Measurements from ENCODE around the gene RPTOR.
"Not testable (repeated sequence)": the region's sequence is repeated elsewhere in the genome, so short reads cannot be mapped to it uniquely, and the experiment has no call there.

RPTOR gene

DNA sequence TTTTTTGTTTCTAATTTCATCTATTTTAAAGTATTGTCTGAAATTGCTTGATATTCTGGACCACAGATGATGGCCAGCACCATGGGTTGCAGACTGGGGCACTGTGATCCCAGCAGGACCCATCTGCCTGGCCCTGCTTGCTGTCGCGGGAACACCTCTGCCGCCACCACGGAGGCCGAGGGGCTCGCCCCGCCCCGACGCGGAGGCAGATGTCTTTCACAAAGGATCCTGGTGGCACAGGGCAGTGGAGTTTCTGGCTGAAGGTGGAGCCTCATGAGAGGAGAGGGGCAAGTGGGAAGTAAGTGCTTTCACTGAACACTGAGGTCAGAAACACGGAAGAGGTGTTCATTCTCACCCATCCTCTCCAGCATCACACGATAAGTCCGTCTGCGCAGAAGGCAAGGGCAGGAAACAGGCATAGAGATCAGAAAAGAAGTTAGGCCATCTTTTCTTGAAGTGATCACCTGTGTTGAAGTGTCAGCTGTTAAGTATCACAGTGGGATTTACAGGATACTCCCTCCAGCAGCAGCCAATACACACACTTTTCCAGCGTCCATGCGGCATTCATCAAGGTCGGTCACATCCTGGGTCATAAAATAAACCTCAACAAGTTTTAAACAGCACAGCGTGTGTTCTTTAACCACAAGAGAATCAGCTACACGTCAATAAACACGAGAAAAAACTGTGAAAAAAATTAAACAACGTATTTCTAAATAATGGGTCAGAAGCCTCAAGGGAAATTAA, 194.5 kb downstream of the RPTOR start:
- Histone ChIP-seq H3K36me3 (ENCODE audit: control insufficient read depth, insufficient read depth, low read length) (no peaks in the 10 kb centered on the region), H3K4me1 (ENCODE audit: control insufficient read depth, insufficient read depth, low read length) (no peaks in the 10 kb centered on the region), H3K27me3 (ENCODE audit: control insufficient read depth, insufficient read depth, low read length) (no peaks in the 10 kb centered on the region), H3K9me3 (ENCODE audit: control insufficient read depth, low read length) (no peaks in the 10 kb centered on the region), H3K4me3 (ENCODE audit: low read length) (no peak overlapping the region), H3K9ac (ENCODE audit: low read length) (no peak overlapping the region)

DNA sequence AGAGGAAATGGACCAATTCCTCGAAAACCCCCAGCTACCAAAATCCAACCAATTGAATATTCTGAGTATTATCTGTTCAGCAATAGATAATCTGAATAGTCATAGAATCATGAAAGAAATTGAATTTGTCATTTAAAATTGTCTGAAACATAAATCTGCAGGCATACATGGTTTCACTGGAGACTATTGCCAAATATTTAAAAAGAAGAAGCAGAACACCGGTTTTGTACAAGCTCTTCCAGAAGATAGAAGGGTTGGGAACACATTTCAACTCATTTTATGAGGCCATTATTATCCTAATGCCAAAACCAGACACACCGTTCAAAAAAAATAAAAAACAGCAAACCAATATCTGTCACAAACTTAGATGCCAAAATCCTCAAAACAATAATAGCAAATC, 195.5 kb downstream of the RPTOR start:
- no peak overlapping the region for H3K4me3 ChIP-seq (ENCODE audit: low read length)
- no peaks in the 10 kb centered on the region for H3K36me3 ChIP-seq (ENCODE audit: control insufficient read depth, insufficient read depth, low read length)
- no peaks in the 10 kb centered on the region for H3K27me3 ChIP-seq (ENCODE audit: control insufficient read depth, insufficient read depth, low read length)
- no peaks in the 10 kb centered on the region for H3K9me3 ChIP-seq (ENCODE audit: control insufficient read depth, low read length)
- no peaks in the 10 kb centered on the region for H3K4me1 ChIP-seq (ENCODE audit: control insufficient read depth, insufficient read depth, low read length)
- no peak overlapping the region for H3K9ac ChIP-seq (ENCODE audit: low read length)

DNA sequence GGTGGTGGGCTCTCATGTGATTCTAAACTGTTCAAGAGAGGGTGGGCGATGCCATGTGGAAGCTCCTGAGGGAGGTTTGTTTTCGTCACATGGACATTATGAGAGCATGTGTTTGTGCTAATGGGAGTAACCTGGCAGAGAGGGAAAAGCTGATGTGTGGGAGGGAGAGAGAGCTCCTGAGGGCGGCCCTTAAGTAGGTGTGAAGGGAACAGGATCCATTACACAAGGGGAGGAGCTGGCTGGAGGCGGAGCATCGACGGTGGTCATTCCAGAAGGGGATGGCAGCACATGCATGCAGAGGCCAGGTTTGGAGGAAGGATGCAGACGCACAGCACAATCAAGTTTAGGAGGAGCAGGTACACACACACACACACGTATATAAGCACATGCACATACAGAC, 197.5 kb downstream of the RPTOR start:
- H3K9ac ChIP-seq (ENCODE audit: low read length), result no peak overlapping the region
- H3K36me3 ChIP-seq (ENCODE audit: control insufficient read depth, insufficient read depth, low read length), result no peaks in the 10 kb centered on the region
- no peaks in the 10 kb centered on the region for H3K27me3 ChIP-seq (ENCODE audit: control insufficient read depth, insufficient read depth, low read length)
- no peak overlapping the region for H3K4me3 ChIP-seq (ENCODE audit: low read length)
- no peaks in the 10 kb centered on the region for H3K9me3 ChIP-seq (ENCODE audit: control insufficient read depth, low read length)
- no peaks in the 10 kb centered on the region for H3K4me1 ChIP-seq (ENCODE audit: control insufficient read depth, insufficient read depth, low read length)

DNA sequence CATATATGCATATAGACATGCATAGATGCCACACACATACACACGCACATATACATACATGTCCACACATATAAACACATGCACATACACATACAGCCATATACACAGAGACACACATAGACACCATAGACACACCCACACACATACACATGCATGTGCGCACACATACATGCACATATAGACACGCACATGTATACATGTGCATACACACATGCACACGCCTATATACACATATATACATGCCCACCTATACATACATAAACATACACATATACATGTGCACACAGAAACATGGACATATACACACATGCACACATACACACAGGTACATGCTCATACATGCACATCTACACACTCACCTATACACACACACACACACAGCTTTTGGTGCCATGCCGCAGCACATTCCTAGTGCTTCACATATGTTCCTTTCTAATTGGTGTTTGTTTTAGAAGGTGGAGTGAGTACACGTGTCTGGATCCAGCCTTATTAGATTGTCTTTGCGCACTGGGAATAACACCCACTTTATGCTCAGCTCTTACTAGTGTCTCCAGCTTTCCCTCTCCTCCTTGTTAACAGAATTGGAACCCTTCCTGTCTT, 198.0 kb downstream of the RPTOR start:
- Histone ChIP-seq H3K9ac (ENCODE audit: low read length) (no peak overlapping the region), H3K9me3 (ENCODE audit: control insufficient read depth, low read length) (no peaks in the 10 kb centered on the region), H3K4me1 (ENCODE audit: control insufficient read depth, insufficient read depth, low read length) (no peaks in the 10 kb centered on the region), H3K27me3 (ENCODE audit: control insufficient read depth, insufficient read depth, low read length) (no peaks in the 10 kb centered on the region), H3K36me3 (ENCODE audit: control insufficient read depth, insufficient read depth, low read length) (no peaks in the 10 kb centered on the region), H3K4me3 (ENCODE audit: low read length) (no peak overlapping the region)

DNA sequence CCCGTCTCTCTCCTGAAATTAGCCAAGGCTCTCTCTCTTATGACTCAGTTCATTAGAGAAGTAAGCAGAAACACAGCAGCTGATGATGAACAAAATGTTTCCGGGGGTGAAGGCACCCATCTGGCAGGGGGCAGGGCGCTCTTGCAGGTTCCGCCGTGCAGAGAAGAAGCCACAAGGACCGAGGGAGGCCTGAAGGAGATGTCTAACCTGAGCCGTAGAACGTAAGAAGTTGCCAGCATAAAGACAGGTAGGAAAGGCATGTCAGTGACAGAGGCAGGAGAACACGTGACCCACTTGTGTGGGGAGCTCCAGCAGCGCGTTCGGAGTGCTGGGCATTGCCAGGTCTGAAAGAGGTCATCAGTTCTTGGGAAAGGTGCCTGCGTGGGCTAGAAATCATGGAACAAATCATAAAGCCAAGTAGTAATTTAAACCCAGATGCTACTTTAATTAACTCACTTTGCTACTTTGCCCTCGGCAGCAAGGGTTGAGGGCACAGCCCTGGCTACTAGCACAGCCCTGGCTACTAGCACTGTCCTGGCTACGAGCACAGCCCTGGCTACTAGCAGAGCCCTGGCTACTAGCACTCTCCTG, 198.6 kb downstream of the RPTOR start:
- no peaks in the 10 kb centered on the region for H3K36me3 ChIP-seq (ENCODE audit: control insufficient read depth, insufficient read depth, low read length)
- no peaks in the 10 kb centered on the region for H3K9me3 ChIP-seq (ENCODE audit: control insufficient read depth, low read length)
- no peaks in the 10 kb centered on the region for H3K27me3 ChIP-seq (ENCODE audit: control insufficient read depth, insufficient read depth, low read length)
- H3K9ac ChIP-seq (ENCODE audit: low read length), result no peak overlapping the region
- H3K4me3 ChIP-seq (ENCODE audit: low read length), result no peak overlapping the region
- H3K4me1 ChIP-seq (ENCODE audit: control insufficient read depth, insufficient read depth, low read length), result no peaks in the 10 kb centered on the region

DNA sequence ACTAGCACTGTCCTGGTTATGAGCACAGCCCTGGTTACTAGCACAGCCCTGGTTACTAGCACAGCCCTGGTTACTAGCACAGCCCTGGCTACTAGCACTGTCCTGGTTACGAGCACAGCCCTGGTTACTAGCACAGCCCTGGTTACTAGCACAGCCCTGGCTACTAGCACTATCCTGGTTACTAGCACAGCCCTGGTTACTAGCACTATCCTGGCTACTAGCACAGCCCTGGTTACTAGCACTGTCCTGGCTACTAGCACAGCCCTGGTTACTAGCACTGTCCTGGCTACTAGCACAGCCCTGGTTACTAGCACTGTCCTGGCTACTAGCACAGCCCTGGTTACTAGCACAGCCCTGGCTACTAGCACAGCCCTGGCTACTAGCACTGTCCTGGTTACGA, 199.3 kb downstream of the RPTOR start:
- H3K4me1 ChIP-seq (ENCODE audit: control insufficient read depth, insufficient read depth, low read length); H3K9ac ChIP-seq (ENCODE audit: low read length); H3K27me3 ChIP-seq (ENCODE audit: control insufficient read depth, insufficient read depth, low read length); H3K36me3 ChIP-seq (ENCODE audit: control insufficient read depth, insufficient read depth, low read length); H3K9me3 ChIP-seq (ENCODE audit: control insufficient read depth, low read length); H3K4me3 ChIP-seq (ENCODE audit: low read length): not testable (repeated sequence)

DNA sequence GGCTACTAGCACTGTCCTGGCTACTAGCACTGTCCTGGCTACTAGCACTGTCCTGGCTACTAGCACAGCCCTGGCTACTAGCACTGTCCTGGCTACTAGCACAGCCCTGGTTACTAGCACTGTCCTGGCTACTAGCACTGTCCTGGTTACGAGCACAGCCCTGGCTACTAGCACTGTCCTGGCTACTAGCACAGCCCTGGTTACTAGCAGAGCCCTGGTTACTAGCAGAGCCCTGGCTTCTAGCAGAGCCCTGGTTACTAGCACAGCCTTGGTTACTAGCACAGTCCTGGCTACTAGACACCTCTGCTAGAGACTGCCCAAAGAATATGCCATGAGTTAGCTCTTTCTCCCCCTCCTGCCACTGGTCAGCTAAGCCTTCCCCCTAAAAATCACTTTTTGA, 200.1 kb downstream of the RPTOR start:
- not testable (repeated sequence) for H3K9ac ChIP-seq (ENCODE audit: low read length); H3K4me1 ChIP-seq (ENCODE audit: control insufficient read depth, insufficient read depth, low read length); H3K36me3 ChIP-seq (ENCODE audit: control insufficient read depth, insufficient read depth, low read length)

DNA sequence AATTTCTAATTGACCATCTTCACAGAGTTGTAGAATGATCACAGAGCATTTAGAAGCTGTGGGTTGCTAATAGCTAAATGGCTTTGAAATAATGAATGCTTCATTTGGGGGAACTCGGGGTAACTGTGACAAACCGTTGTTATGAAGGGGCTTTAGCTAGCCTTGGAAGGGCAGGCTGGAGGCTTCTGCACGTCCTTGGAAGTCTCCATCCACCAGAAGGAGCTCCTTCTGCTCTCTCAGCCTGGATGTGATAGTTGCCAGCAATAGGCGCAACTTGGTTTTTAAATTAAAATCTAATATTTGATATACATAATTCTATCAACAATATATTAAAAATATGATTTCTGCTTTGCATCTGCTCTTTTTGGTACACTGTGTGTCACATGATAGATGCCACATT, 200.5 kb downstream of the RPTOR start:
- H3K27me3 ChIP-seq (ENCODE audit: control insufficient read depth, insufficient read depth, low read length), result no peaks in the 10 kb centered on the region
- H3K36me3 ChIP-seq (ENCODE audit: control insufficient read depth, insufficient read depth, low read length), result no peaks in the 10 kb centered on the region
- H3K9ac ChIP-seq (ENCODE audit: low read length), result no peak overlapping the region
- H3K4me1 ChIP-seq (ENCODE audit: control insufficient read depth, insufficient read depth, low read length), result no peaks in the 10 kb centered on the region
- no peaks in the 10 kb centered on the region for H3K9me3 ChIP-seq (ENCODE audit: control insufficient read depth, low read length)
- H3K4me3 ChIP-seq (ENCODE audit: low read length), result no peak overlapping the region

More for the DNA sequence above, 200.1 kb downstream of the RPTOR start:
- H3K4me3 ChIP-seq (ENCODE audit: low read length); H3K9me3 ChIP-seq (ENCODE audit: control insufficient read depth, low read length); H3K27me3 ChIP-seq (ENCODE audit: control insufficient read depth, insufficient read depth, low read length): not testable (repeated sequence)

DNA sequence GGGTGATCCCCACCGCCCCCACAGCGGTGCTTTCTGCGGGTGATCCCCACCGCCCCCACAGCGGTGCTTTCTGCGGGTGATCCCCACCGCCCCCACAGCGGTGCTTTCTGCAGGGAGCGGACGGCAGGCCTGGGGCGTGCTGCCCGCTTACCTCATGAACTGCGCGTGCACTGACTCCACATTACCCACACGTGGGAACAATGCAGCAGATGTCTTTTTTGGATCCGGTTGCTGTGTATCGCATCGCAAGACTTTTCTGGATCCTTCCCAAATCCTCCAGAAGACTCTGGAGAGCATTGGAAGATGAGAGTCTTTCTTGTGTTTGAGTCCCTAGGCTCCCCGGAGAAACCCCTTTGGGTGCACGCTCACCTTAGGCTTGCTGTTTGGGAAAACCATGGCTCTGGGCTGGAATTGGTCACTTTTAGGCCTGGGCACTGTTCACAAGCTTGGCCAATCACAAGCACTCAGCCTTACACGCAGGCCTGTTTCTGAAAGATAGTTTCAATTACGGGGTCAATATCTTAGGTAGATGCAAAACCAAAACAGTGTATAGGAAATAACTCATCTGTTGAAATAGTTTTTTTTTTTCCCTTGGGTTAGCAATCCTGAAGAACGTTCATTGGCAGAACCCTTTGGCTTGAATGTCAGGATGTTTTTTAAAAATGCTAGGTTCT, 201.8 kb downstream of the RPTOR start:
- Histone ChIP-seq H3K4me3 (ENCODE audit: low read length) (no peak overlapping the region), H3K9ac (ENCODE audit: low read length) (no peak overlapping the region), H3K36me3 (ENCODE audit: control insufficient read depth, insufficient read depth, low read length) (no peaks in the 10 kb centered on the region), H3K4me1 (ENCODE audit: control insufficient read depth, insufficient read depth, low read length) (no peaks in the 10 kb centered on the region), H3K9me3 (ENCODE audit: control insufficient read depth, low read length) (no peaks in the 10 kb centered on the region), H3K27me3 (ENCODE audit: control insufficient read depth, insufficient read depth, low read length) (no peaks in the 10 kb centered on the region)

DNA sequence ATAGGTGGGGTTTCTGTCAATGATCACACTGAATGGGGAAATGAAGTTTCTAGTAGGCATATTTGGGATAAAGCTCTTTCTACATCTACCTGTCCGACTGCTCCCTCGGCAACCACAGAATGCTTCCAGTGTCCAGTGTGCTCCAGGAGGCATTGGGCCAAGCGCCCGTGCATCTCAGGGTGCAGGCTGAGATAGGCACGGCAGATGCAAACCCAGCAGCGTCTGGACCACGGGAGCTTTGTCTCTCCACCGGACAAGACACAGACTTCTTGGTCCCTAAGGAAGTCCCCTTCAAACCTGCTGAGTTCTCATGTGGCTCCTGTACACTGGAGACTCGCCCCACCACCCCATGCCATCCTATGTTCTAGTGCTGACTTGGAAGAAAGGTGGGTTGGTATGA, 202.8 kb downstream of the RPTOR start:
- Histone ChIP-seq H3K27me3 (ENCODE audit: control insufficient read depth, insufficient read depth, low read length) (no peaks in the 10 kb centered on the region), H3K9ac (ENCODE audit: low read length) (no peak overlapping the region), H3K36me3 (ENCODE audit: control insufficient read depth, insufficient read depth, low read length) (no peaks in the 10 kb centered on the region), H3K4me3 (ENCODE audit: low read length) (no peak overlapping the region), H3K4me1 (ENCODE audit: control insufficient read depth, insufficient read depth, low read length) (no peaks in the 10 kb centered on the region), H3K9me3 (ENCODE audit: control insufficient read depth, low read length) (no peaks in the 10 kb centered on the region)

DNA sequence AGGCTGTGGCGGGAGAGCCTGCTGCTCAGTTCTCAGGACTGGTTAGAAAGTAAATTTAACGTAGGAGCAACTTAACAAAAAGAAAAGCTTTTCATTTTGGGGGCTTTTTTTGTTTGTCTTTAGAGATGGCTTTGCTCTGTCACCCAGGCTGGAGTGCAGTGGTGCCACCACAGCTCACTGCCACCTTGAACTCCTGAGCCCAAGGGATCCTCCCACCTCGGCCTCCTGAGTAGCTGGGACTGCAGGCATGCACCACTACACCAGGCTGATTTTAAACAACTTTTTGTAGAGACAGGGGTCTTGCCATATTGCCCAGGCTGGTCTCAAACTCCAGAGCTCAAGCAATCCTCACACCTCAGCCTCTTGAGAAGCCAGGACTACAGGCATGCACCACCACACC, 205.0 kb downstream of the RPTOR start:
- H3K9ac ChIP-seq (ENCODE audit: low read length), result no peak overlapping the region
- peaks cover under 1% of the 10 kb centered on the region for H3K36me3 ChIP-seq (ENCODE audit: control insufficient read depth, insufficient read depth, low read length)
- no peaks in the 10 kb centered on the region for H3K4me1 ChIP-seq (ENCODE audit: control insufficient read depth, insufficient read depth, low read length)
- no peak overlapping the region for H3K4me3 ChIP-seq (ENCODE audit: low read length)
- no peaks in the 10 kb centered on the region for H3K9me3 ChIP-seq (ENCODE audit: control insufficient read depth, low read length)
- H3K27me3 ChIP-seq (ENCODE audit: control insufficient read depth, insufficient read depth, low read length), result no peaks in the 10 kb centered on the region

DNA sequence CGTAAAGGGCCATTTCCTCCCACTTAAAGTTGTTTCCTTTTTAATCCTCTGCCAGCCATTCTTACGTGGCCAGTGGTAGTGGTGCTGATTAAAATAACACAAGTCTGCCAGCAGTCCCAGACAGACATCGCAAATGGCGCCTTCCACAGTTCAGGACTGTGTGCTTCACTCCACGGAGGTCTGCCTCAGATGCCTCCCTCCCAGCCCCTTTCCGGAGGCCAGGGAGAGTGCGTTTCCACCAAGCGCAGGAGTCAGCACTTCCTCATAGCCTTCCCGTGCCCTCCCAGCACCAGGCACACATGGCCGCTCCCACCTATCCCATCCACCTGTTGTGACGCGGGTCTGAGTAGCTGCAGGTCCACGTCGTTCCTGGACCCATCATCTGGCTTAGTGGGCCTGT, 205.6 kb downstream of the RPTOR start:
- Histone ChIP-seq H3K4me1 (ENCODE audit: control insufficient read depth, insufficient read depth, low read length) (no peaks in the 10 kb centered on the region), H3K9me3 (ENCODE audit: control insufficient read depth, low read length) (no peaks in the 10 kb centered on the region), H3K36me3 (ENCODE audit: control insufficient read depth, insufficient read depth, low read length) (peaks cover 4% of the 10 kb centered on the region), H3K9ac (ENCODE audit: low read length) (no peak overlapping the region), H3K4me3 (ENCODE audit: low read length) (no peak overlapping the region), H3K27me3 (ENCODE audit: control insufficient read depth, insufficient read depth, low read length) (no peaks in the 10 kb centered on the region)
